Measurements from ENCODE around the gene RAB40C. TPM values are rescaled to one million over a fixed set of nuclear protein-coding genes. Genes with fewer than 3 reads are reported as not detected.

The RAB40C gene
- polyA plus RNA-seq, 1 donor, result 27.1 TPM

DNA sequence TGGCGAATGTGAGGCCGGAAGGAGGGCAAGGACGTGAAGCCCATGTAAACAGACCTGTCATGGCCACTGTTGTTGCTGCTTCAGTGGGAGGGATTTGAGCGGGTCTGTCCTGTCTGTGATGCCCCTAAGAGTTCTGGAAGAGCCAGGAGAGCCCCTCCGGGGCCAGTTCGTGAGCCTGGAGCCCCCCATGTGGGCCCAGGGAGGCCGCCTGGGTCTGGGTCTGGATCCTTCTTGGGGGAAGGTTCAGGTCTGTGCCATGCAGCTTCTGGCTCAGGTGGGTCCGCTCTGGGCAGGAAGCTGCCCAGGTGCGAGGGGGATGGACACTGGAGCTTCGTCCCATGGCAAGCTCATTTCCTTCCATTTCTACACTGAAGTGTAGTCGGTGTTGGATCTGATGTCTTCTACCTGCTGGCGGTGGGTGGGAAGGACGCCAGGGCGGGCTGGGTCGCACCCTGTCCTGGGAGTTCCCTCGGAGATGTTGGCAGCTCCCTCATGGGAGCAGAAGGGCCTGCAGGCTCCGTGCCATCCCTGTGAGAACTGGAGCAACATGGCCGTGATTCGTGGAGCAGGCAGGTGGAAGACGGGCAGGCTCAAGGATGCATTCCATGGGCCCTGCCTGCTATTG is 29.7 kb downstream of the RAB40C start:
- Histone ChIP-seq H3K36me3 (ENCODE audit: control insufficient read depth, insufficient read depth, low read length) (peaks cover 17% of the 10 kb centered on the region), H3K9me3 (ENCODE audit: control insufficient read depth, low read depth, low read length) (no peaks in the 10 kb centered on the region), H3K27ac (ENCODE audit: low read length) (no peak overlapping the region), H3K4me1 (ENCODE audit: control insufficient read depth, insufficient read depth, low read length) (peaks cover 5% of the 10 kb centered on the region), H3K4me3 (ENCODE audit: low read length) (no peak overlapping the region), H3K27me3 (ENCODE audit: control insufficient read depth, insufficient read depth, low read length) (no peaks in the 10 kb centered on the region)
- WGBS (ENCODE audit: insufficient coverage, low lambda C conversion rate), result no CpG with 5 or more reads among the region's 20 CpGs
- DNase-seq, result no peak

DNA sequence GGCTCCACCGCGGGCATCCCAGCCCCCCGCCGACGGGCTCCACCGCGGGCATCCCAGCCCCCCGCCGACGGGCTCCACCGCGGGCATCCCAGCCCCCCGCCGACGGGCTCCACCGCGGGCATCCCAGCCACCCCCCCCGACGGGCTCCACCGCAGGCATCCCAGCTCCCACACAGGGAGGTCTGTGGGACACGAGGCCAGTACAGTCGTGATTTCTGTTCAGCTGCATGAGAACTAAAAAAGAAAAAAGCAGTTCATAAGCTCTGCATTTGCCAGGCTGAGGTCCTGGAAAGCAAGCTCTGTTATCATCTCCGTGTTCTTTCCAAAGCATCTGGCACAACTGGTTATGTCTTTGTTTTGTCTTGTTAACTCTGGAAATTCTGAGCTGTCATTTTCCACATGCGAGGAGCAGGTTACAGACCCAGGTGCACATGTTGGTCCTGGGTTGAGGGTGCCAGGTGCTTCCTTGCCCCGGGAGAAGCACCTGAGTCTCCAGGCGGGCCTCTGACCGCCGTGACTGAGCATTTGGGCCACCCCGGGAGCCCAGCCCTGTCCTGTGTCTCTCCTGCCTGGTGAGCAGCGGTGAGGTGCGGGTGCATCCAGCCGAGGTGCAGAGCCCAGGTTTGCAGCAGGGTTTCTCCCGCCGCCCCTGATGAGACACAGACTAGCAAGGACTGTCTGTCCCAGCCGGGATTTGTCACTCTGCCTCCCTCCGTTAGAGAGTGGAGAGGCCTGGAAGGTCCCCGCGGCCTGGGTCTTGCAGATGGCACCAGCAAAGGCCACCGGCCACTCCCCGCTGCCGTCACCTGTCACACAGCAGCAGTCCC is 31.0 kb downstream of the RAB40C start:
- Histone ChIP-seq H3K27me3 (ENCODE audit: control insufficient read depth, insufficient read depth, low read length) (no peaks in the 10 kb centered on the region), H3K4me1 (ENCODE audit: control insufficient read depth, insufficient read depth, low read length) (peaks cover 5% of the 10 kb centered on the region), H3K36me3 (ENCODE audit: control insufficient read depth, insufficient read depth, low read length) (peaks cover 22% of the 10 kb centered on the region), H3K9me3 (ENCODE audit: control insufficient read depth, low read depth, low read length) (peaks cover 1% of the 10 kb centered on the region), H3K27ac (ENCODE audit: low read length) (no peak overlapping the region), H3K4me3 (ENCODE audit: low read length) (no peak overlapping the region)
- DNase-seq, result no peak
- 100% methylated on average over 1 of the region's 41 CpGs for WGBS (ENCODE audit: insufficient coverage, low lambda C conversion rate)

DNA sequence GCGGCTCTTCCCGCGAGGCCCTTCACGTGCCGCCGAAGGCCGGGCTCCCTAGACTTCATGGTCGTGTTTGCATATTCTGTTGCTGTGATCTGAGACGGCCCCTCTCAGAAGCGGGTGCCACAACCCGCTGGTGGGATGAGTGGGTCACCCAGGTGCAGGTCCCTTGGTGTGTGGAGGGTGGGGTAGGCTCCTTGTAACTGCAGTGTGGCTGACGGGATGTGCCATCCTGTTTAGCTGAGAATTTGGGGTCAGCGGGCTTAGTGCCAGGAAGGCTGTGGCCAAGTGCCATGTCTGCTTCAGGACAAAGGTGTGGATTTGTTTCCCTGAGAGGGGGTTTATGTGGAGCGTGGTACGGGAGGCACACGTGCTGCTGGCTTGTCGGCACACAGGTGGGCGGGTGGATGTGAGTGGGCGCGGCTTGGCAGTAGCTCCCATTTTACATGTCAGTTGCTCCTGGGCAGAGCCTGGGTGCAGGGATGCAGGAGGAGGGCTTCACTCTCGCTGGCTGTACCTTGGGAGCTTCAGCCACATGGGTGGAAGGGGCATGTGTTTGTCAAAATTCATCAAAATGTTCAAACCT is 31.8 kb downstream of the RAB40C start:
- Histone ChIP-seq H3K36me3 (ENCODE audit: control insufficient read depth, insufficient read depth, low read length) (peaks cover 26% of the 10 kb centered on the region), H3K27me3 (ENCODE audit: control insufficient read depth, insufficient read depth, low read length) (no peaks in the 10 kb centered on the region), H3K4me3 (ENCODE audit: low read length) (no peak overlapping the region), H3K9me3 (ENCODE audit: control insufficient read depth, low read depth, low read length) (peaks cover 6% of the 10 kb centered on the region), H3K4me1 (ENCODE audit: control insufficient read depth, insufficient read depth, low read length) (peaks cover 5% of the 10 kb centered on the region), H3K27ac (ENCODE audit: low read length) (no peak overlapping the region)
- DNase-seq, result no peak
- no CpG with 5 or more reads among the region's 21 CpGs for WGBS (ENCODE audit: insufficient coverage, low lambda C conversion rate)

DNA sequence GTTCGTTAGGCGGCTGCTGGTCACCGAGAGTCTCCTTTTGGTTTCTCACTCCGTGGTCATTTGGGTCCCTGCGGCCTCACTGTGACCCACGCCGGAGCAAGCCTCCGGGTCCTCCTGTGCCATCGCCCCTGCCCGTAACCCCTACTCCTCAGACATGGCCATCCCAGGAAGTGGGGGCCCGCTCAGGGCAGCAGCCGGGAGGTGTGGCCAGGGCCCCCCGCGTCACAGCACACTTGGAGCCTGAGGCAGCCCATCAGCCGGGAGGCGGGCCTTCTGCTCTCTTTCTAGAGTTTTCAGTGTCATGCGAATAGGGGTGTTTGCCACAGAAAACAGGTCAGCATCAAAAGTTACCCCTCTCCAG is 33.0 kb downstream of the RAB40C start:
- DNase-seq, result no peak
- no peak overlapping the region for H3K27ac ChIP-seq (ENCODE audit: low read length)
- WGBS (ENCODE audit: insufficient coverage, low lambda C conversion rate), result no CpG with 5 or more reads among the region's 17 CpGs
- peaks cover 29% of the 10 kb centered on the region for H3K36me3 ChIP-seq (ENCODE audit: control insufficient read depth, insufficient read depth, low read length)
- H3K27me3 ChIP-seq (ENCODE audit: control insufficient read depth, insufficient read depth, low read length), result no peaks in the 10 kb centered on the region
- H3K4me1 ChIP-seq (ENCODE audit: control insufficient read depth, insufficient read depth, low read length), result peaks cover 5% of the 10 kb centered on the region
- no peak overlapping the region for H3K4me3 ChIP-seq (ENCODE audit: low read length)
- peaks cover 6% of the 10 kb centered on the region for H3K9me3 ChIP-seq (ENCODE audit: control insufficient read depth, low read depth, low read length)

DNA sequence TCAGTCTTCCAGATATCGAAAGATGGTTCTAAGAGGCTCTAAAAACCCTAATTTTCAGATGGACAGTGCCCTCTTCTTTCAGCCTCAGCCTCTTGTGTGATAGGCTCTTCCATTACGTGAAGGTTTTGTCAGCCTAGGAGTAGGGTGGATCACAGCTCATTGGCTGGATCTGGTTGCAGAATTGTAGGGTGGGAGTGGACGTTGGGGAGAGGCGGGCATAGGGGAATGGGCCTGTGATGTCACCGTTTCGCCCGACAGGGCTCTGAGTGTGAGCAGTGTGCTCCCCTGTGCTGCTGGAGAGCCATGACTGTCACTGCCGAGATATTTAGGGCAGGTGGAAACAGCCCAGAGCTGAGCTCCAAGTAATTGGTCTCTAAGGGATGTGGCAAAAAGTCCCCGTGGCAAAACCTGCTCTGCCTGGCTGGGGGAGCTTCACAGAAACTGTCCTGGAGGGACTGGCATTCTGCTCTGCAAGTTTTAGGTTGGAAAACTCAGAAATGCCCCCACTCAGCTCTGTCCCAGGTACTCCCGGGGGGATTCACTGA is 34.7 kb downstream of the RAB40C start:
- H3K4me3 ChIP-seq (ENCODE audit: low read length), result no peak overlapping the region
- H3K4me1 ChIP-seq (ENCODE audit: control insufficient read depth, insufficient read depth, low read length), result peaks cover 7% of the 10 kb centered on the region
- no peak overlapping the region for H3K27ac ChIP-seq (ENCODE audit: low read length)
- DNase-seq, result no peak
- no peaks in the 10 kb centered on the region for H3K27me3 ChIP-seq (ENCODE audit: control insufficient read depth, insufficient read depth, low read length)
- peaks cover 6% of the 10 kb centered on the region for H3K9me3 ChIP-seq (ENCODE audit: control insufficient read depth, low read depth, low read length)
- no CpG with 5 or more reads among the region's 10 CpGs for WGBS (ENCODE audit: insufficient coverage, low lambda C conversion rate)
- peaks cover 38% of the 10 kb centered on the region for H3K36me3 ChIP-seq (ENCODE audit: control insufficient read depth, insufficient read depth, low read length)

DNA sequence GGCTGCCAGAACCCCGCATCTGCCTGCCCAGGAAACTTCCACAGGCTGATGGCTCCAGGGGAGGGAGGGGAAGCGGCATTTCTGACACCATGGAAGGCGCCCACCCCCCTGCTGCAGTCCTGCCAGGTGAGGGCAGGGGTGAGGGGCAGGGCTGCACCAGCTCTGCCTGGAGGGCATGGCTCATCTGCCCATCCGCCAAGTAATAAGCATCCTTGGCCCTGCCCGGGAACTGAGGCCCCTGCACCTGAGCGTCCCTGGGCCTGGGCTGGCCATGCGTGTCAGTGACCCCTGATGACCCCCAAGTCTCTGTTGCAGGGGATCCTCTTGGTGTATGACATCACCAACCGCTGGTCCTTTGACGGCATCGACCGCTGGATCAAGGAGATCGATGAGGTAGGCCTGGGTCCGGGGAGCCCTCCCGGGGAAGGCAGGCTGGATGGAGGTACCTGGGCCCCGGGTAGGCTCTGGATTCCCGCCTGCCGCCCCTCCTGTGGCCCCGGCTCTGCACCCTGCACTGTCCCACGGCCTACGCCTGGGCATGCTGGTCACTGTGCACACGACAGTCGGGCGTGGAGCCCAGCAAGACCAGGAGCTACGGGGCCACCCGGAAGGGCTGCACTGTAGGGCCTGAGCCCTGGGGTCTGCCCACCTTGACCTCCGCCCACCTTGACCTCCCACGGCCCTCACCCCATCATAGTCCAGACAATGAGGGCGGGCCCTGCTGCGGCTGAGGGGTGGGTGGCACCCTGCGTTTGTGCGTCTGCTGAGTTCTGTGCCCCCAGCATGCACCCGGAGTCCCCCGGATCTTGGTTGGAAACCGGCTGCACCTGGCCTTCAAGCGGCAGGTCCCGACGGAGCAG is 35.5 kb downstream of the RAB40C start:
- Histone ChIP-seq H3K36me3 (ENCODE audit: control insufficient read depth, insufficient read depth, low read length) (peaks cover 38% of the 10 kb centered on the region), H3K4me1 (ENCODE audit: control insufficient read depth, insufficient read depth, low read length) (peaks cover 13% of the 10 kb centered on the region)

DNA sequence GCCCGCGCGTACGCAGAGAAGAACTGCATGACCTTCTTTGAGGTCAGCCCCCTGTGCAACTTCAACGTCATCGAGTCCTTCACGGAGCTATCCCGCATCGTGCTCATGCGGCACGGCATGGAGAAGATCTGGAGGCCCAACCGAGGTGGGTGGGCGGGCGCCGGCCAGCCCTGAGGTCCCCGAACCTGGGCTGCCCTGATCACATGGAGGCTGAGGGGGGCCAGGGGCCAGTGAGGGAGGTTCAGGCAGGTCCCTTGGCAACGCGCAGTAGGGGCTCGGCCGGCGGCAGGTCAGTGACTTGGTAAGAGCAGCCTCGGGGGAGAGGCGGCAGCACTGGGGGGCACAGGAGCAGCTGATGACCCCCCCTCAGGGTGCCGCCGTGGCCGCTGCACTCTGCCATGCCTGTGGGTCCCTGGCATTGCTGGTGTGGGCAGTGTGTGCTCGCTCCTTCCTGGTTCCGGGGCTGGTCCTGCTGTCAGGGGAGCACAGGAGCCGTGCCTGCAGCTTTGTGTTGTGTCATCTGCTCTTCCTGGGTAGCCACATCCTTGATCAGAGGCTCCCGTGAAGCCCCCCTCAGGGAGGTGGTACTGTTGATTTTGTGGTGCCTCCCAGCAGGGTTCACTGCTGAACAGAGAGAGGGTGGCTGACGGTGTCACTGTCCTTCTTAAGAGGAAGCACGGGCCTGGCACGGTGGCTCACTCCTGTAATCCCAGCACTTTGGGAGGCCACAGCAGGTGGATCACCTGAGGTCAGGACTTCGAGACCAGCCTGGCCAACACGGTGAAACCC is 36.3 kb downstream of the RAB40C start:
- peaks cover 38% of the 10 kb centered on the region for H3K36me3 ChIP-seq (ENCODE audit: control insufficient read depth, insufficient read depth, low read length)

More for the DNA sequence above, 35.5 kb downstream of the RAB40C start:
- Histone ChIP-seq H3K4me3 (ENCODE audit: low read length) (no peak overlapping the region), H3K27me3 (ENCODE audit: control insufficient read depth, insufficient read depth, low read length) (no peaks in the 10 kb centered on the region), H3K9me3 (ENCODE audit: control insufficient read depth, low read depth, low read length) (peaks cover 6% of the 10 kb centered on the region), H3K27ac (ENCODE audit: low read length) (no peak overlapping the region)
- WGBS (ENCODE audit: insufficient coverage, low lambda C conversion rate), result no CpG with 5 or more reads among the region's 37 CpGs
- no peak for DNase-seq

DNA sequence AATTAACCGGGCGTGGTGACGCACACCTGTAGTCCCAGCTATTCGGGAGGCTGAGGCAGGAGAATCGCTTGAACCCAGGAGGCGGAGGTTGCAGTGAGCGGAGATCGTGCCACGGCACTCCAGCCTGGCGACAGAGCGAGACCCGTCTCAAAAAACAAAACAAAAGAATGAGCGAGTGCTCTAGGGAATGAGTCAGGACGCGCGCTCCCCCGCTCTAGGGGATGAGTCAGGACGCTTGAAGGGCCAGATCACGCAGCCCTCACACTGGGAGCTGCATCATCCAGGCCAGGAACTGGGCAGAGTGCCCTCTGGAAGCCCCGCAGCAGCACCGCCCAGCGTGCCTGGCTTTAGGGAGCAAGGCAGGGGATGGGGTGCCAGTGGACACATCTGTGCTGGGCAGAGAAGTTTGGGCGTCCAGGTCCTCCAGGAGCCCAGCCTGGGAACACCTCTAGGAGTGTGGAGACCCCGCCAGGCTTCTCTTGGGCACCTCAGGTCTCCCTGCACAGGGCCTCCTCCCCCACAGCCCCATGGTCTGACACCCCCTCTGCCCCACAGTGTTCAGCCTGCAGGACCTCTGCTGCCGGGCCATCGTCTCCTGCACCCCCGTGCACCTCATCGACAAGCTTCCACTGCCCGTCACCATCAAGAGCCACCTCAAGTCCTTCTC is 37.1 kb downstream of the RAB40C start:
- H3K27ac ChIP-seq (ENCODE audit: low read length), result no peak overlapping the region
- no CpG with 5 or more reads among the region's 29 CpGs for WGBS (ENCODE audit: insufficient coverage, low lambda C conversion rate)
- DNase-seq, result no peak
- H3K4me3 ChIP-seq (ENCODE audit: low read length), result no peak overlapping the region
- H3K36me3 ChIP-seq (ENCODE audit: control insufficient read depth, insufficient read depth, low read length), result peaks cover 38% of the 10 kb centered on the region
- H3K4me1 ChIP-seq (ENCODE audit: control insufficient read depth, insufficient read depth, low read length), result peaks cover 19% of the 10 kb centered on the region
- peaks cover 3% of the 10 kb centered on the region for H3K27me3 ChIP-seq (ENCODE audit: control insufficient read depth, insufficient read depth, low read length)
- peaks cover 6% of the 10 kb centered on the region for H3K9me3 ChIP-seq (ENCODE audit: control insufficient read depth, low read depth, low read length)

More for the DNA sequence above, 36.3 kb downstream of the RAB40C start:
- Histone ChIP-seq H3K4me3 (ENCODE audit: low read length) (no peak overlapping the region), H3K27me3 (ENCODE audit: control insufficient read depth, insufficient read depth, low read length) (peaks cover 3% of the 10 kb centered on the region), H3K27ac (ENCODE audit: low read length) (no peak overlapping the region), H3K9me3 (ENCODE audit: control insufficient read depth, low read depth, low read length) (peaks cover 6% of the 10 kb centered on the region), H3K4me1 (ENCODE audit: control insufficient read depth, insufficient read depth, low read length) (peaks cover 22% of the 10 kb centered on the region)
- WGBS (ENCODE audit: insufficient coverage, low lambda C conversion rate), result no CpG with 5 or more reads among the region's 35 CpGs
- DNase-seq, result no peak
